GM18519 (cell line): Measurements from ENCODE around the gene DPH3.
A peak's percentile ranks its signal among the peaks of the same experiment; 100 is the strongest.
"Not testable (repeated sequence)": the region's sequence is repeated elsewhere in the genome, so short reads cannot be mapped to it uniquely, and the experiment has no call there.

Experiments used
- ATAC-seq: cut with Tn5 transposase; IDR thresholded peaks from one replicate; pipeline ENCODE4 v1.9.1; 2021; ENCODE audit warnings: mild to moderate bottlenecking, moderate library complexity; ENCODE audit not compliant: unreplicated experiment, low FRiP score

DPH3 gene

DNA sequence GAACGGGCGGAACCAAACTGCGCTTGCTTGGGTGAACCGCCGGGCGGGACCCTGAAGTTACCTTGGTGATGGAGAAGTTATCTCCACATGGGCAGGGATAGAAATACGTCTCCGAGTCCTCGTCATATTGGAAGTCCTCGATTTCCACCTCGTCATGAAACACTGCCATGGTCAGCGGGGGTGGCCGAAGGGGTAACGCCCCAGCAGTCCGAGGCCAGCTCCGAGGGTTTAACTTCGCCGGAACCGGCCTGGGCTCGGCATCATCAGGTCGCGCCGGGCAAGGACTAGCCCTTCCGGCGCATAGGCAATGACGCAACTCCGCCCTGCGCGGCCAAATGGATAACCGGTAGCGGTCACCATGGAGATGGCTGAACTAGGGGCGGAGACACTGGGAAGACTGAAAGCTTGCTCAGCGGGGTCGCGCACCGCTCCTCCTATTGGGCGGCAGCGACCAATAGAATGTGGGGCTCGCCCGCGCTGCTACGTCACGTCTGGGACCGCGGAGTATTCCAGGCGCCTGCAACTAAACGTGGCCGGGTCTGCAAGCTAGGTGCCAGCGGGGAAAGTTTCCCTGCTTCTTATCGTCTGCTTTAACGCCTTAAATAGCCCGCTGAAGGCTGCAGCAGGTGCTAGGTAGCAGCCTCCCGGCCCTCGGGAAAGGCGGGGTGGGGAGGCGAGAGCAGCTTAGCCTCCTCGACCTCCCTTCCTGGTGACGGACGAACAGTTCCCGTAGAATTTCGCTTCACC is at the start of gene DPH3, which contains the start of gene OXNAD1:
DPH3 (minus strand) TSS at position 236 of the 747 bp plus-strand sequence; CDS start at position 169, 67 bp downstream.
OXNAD1 (plus strand) TSS at position 505 of the 747 bp plus-strand sequence. CDS start 5,741 bp downstream, outside the sequence.
- ATAC-seq: peak; percentile 98

DNA sequence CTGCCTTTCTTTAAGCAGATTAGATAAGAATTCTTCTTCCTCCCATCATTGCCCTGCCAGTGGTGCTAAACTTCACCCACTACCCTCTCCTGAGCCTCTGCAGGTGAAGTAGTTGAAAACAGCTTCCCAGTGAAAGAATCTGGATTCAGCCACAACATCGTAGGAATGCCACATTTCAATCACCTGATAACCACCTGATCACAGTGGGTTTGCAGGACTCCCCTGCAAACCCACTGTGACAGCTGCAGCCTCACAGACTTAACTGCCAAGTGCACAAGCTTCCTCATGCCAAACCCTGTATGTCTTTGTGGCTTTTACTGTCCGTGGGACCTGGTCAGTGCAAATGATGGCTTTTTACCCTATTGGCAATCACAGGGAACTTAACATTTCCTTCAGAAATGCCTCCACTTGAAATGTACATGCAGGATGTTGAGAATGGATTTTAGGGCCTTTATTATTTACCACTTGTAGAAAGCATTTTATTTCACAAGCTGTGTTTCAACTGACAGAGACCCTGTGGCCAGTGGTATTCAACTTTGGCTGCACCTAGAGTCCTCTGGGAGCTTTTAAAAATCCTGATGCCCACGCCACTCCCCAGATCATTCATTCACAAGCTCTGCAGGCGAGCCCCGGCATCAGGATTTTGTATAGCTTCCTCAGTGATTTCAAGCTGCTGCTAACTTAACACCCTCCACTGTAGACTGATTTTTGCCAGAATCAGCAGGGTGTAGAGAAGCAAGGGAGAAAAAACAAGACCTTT is 49.3 kb upstream of the DPH3 start:
- no peak for ATAC-seq

DNA sequence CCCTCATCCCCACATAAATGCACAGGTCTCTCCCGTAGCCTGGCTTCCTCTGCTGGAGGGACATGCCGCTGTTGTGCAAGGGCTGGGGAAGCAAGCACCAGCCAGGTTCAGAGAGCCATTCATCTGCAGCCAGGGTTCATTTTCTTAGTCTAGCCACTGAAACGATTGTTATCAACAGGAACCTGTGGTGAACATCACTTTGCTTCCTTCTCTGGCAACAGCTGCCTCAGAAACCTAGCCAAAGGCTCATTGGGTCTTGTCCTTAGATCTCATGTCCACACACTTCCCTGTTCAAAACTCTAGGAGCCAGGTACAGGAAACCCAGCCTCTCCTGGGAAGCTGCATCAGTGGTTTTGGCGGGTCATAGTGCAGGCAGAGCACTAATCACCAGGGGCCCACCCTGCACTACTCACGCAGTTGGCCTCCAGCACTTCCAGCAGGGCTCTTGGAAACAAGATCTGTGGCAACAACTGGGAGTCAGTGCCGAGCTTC is 47.3 kb upstream of the DPH3 start:
- ATAC-seq: peak; percentile 53

- not testable (repeated sequence) for ATAC-seq
These were observed 45.7 kb upstream of the DPH3 start for GRCh38 chr3:16310486-16310885.

GRCh38 chr3:16309558-16309957 is 44.8 kb upstream of the DPH3 start:
- ATAC-seq: peak; percentile 89

DNA sequence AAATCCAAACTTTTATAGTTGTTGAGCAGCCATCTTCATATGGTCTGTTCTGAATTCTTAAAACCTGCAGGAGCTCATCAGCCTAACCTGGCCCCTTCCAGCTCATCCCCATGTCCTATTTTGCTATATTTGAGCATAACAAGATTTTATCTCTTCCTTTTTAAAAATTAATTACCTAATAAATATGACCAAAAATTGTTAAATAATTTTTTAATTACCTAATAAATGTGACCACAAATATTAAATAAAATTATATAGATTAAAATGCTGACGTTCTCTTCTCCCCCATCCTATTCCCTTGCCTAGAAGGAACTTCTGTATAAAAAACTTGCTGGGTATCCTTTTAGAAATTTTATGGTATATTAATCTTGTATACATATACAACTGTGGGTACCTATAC is 44.0 kb upstream of the DPH3 start:
- no peak for ATAC-seq

GRCh38 chr3:16307832-16308531 is 43.2 kb upstream of the DPH3 start:
- no peak for ATAC-seq

GRCh38 chr3:16305111-16305541 is 40.4 kb upstream of the DPH3 start:
- ATAC-seq: no peak

DNA sequence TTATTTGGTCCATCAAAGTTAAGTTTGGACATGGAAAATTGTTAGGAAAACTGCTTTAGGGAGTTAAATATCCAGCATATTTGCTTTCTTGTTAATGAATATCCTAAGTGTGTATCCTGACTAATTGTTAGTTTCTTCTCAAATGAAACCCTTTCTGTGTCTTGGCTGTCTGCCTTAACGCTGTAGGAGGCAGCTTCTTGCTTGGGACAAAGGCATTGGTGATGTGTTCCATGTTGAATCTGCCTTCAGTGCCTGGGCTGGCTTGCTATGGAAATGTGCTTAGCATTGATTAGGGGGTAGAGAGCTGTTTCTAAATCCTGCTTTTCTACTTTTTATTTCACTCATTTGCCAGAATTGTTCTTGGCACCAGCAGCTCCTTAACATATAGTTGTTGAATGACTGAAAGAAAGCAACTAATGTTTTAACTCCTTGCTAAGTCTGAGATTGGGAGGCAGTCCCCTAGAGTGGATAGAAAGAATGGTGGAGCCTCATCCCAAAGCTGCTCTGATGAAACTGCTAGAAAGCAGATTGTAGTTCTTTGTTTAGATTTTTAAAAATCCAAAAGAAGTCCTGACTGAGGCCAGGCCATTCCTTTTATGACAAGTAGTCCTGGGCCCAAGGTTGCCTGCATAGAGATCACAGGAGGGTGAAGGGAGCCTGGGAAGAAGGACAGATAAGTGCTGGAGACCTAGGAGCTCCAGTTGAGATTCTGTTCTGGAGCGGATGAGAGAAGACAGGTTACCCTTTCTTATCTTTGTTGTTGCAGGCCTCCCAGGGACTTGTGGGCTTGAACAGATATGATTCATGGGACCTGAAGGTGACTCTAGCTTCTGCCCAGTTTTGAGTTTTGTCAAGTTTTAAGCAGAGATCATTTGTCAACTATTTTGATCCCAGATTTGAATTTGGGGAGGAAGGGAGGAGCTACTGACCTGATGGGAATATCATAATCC is 39.6 kb upstream of the DPH3 start:
- no peak for ATAC-seq

- ATAC-seq: no peak
These were observed 38.4 kb upstream of the DPH3 start for GRCh38 chr3:16303037-16303575.

DNA sequence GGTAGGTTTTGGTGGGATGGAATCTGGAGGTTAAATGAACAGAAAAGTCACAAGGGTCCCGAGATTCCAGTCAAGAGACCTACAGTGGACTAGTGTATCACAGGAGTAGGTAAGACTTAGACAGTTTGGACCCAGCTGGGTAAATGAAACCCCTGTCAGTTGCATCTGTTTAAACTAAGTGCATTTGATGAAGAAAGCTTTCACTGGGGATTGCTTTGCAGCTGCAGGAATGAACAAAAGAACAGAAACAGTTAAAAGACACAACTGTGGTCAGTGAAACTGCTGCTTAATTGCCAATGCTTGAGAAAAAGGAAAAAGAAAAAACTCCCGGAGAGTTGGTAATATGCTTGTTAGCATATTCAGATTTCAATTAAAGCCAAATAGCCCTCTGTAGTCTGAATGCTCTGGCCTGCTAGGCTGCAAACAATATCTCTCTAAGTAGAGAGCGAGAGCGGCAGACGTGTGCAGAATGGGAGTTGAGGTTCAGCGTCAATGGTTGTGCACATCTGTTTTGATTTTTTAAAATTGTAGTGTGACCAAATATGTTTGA is 37.4 kb upstream of the DPH3 start:
- ATAC-seq: no peak

DNA sequence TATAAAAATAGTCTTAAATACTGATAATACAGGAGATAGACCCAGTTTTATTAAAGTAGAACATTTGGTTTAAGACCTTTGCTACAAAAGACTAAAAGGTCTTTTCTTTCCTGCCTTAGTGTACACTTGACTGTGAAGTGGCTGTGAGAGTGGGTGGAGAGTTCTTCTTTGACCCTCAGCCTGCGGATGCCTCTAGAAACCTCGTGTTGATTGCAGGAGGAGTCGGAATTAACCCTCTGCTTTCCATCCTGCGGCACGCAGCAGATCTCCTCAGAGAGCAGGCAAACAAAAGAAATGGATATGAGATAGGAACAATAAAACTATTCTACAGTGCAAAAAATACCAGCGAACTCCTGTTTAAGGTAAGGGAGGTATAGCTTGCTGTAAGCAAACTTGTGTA is 36.8 kb upstream of the DPH3 start:
- ATAC-seq: no peak

DNA sequence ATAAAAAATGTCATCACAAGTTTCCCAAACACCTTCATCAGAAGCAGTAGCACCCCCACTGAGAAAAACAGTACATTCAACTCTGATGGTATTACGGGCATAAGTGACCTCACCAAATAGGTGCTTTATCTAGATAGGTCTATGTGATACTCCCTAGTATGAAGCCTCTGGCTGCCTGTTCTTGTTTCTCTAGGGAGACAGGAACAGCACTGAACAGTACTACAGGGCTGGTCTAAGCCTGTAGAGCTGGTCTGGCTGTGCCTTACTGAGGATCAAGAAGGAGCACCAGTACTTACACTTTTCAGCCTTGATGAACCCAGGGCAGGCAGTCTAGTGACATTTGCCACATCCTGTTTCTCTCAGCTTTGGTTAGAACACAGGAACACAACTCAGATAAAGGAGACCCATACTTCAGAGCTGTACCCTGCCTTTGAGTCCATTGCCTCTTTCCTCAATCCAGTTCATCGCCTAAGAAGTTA is 36.2 kb upstream of the DPH3 start:
- peak; percentile 43 for ATAC-seq

- ATAC-seq: peak; percentile 35
These were observed 35.6 kb upstream of the DPH3 start for GRCh38 chr3:16300307-16300706.

GRCh38 chr3:16299746-16300145 is 35.0 kb upstream of the DPH3 start:
- no peak for ATAC-seq

DNA sequence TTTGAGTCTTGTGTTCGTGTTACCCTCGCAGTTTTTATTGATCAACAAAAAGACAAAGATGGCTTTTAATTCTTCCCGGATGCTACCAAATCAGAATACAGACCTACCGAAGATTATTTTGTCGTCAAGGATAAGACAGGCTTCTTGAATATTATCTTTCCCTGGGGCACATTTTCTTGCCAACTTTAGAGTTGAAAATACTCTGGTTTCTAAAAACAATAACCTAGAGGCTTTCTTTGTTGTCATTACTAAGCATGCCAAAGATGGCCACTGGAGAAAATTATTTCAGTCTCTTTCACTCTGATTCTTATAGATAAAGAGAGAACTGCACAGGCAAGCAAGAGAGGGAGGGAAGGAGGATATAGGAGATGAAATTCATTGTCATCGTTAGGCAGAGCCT is 34.1 kb upstream of the DPH3 start:
- no peak for ATAC-seq

DNA sequence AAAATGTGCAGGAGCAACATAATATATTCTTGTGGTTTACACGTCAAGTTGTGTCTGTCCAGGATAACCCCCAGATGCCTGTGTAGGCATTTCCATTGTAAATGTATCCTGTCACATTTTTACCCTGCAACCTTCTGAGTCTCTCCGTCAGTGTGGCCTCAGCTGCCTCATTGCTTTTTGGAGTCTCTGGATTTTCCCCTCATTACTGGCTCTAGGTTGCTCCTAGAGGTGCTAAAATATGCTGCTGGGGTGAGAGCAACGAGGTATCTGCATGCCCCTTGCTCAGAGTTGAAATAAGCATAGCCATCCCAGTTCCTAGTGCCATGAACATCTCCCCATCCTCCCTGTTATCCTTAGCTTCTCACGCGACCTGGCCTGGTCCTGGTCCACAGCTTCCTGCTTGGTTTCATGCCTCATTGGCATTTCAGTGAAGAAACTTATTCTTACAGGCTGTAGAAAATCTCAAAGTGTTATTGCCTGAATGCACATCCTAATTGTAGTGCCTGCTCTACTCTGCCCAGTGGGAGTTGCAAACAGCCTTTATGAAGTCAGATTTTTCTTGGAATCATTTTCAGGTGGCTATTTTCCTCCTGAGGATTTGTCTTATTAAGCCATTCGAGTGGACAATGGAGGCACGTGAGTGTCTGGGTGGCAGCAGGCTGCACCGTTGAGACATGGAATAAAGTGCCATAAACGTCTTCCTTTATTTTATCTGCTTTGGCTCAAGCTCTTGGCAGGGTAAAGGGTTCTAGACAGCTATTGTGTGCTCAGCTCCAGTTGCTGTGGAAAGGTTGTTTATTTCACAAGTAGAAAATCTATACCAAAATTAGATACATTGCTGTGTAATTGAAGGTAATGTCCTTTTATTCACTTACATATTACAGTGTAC is 33.5 kb upstream of the DPH3 start:
- ATAC-seq: no peak

GRCh38 chr3:16295298-16295890 is 30.7 kb upstream of the DPH3 start:
- ATAC-seq: no peak
